Measurements from ENCODE around the gene SWI5. TPM values are rescaled to one million over a fixed set of nuclear protein-coding genes. Genes with fewer than 3 reads are reported as not detected.

The SWI5 gene
- total and polyA plus RNA-seq, 2 experiments from 2014 or later = 26.6 to 42.5 TPM

DNA sequence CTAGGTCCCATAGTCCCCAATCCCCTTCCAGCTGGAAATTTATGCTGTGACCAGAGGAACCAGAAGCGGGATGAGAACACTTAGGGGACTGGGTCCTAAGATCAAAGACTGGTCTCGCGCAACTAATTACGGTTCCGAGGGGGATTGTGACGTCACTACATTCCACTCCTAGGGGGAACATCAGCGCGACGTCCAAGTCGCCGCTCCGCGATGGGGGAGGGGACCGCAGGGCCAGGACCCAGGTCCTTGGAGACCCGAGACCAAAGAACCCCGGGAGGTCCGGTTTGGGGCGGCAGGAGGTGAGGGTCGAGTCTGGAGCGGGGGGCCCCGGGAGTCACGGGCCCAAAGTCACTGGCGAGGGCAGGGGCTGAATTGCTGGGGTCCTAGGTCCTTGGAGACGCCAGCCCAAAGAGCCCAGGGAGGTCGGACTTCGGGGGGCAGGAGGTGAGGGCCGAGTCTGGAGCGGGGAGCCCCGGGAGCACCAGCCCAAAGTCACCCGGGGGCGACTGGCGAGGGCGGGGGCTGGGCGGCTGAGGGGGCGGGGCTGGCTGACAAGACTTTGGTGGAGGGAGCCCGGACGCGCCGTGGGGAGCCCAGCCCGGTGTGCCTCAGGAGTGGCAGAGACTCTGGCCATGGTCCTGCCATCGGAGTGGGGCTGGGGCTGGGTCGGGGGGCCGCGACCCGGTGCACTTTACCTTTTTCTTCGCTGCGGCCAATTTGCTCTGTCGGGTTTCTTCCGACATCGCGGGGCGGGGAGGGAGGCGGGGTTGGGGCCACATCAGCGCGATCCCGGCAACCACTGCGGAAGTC lies 673 bp upstream of the SWI5 start, which contains the start of gene GOLGA2:
Gene GOLGA2, minus strand, starts transcription at position 810 of the 810 bp plus-strand sequence. Its CDS starts 31 bp downstream, at position 779.
- peaks cover 16% of the 10 kb centered on the region for H3K27me3 Mint-ChIP-seq (ENCODE audit: insufficient read depth, low read depth, poor library complexity)
- Histone ChIP-seq H3K4me1 (ENCODE audit: insufficient read depth) (peaks cover 8% of the 10 kb centered on the region; the same call in 1 of the 2 replicates), H3K4me2 (peak within 1 kb of the TSS; percentile 99), H4K20me1 (replicated peaks; ENCODE audit: insufficient read depth) (peaks cover 12% of the 10 kb centered on the region), H3K4me3 (peak within 1 kb of the TSS; percentile 97), H3K27ac (ENCODE audit: low read depth) (peak within 1 kb of the TSS; percentile 94), H3K79me2 (replicated peaks; ENCODE audit: insufficient read depth) (peaks cover 21% of the 10 kb centered on the region), H3F3A (replicated peaks; ENCODE audit: low read depth) (peaks cover 13% of the 10 kb centered on the region; the same call in 1 of the 2 replicates), H3K27me3 (ENCODE audit: insufficient read depth) (no peaks in the 10 kb centered on the region), H3K9me2 (ENCODE audit: insufficient read depth) (no peaks in the 10 kb centered on the region), H3K36me3 (ENCODE audit: insufficient read depth) (no peaks in the 10 kb centered on the region; the same call in 1 of the 2 replicates), H2AFZ (peak within 1 kb of the TSS; percentile 84)
- peaks cover 9% of the 10 kb centered on the region for H3K36me3 Mint-ChIP-seq (ENCODE audit: low read depth)
- peak within 1 kb of the TSS; percentile 95 for H3K27ac Mint-ChIP-seq
- peak; percentile 62 for ATAC-seq
- H3K4me1 Mint-ChIP-seq = peaks cover 13% of the 10 kb centered on the region
- DNase-seq (ENCODE audit: low spot score) = peak; percentile 73
- peak within 1 kb of the TSS; percentile 91 for H3K4me3 Mint-ChIP-seq
- no peak for TF ChIP-seq POLR2AphosphoS5 (IDR thresholded peaks at IDR 0.05; ENCODE audit: low read depth)
- TF ChIP-seq ZNF114 (CRISPR knock-in tag; IDR thresholded peaks at IDR 0.05) = no peak
- TF ChIP-seq, protein P1, sequence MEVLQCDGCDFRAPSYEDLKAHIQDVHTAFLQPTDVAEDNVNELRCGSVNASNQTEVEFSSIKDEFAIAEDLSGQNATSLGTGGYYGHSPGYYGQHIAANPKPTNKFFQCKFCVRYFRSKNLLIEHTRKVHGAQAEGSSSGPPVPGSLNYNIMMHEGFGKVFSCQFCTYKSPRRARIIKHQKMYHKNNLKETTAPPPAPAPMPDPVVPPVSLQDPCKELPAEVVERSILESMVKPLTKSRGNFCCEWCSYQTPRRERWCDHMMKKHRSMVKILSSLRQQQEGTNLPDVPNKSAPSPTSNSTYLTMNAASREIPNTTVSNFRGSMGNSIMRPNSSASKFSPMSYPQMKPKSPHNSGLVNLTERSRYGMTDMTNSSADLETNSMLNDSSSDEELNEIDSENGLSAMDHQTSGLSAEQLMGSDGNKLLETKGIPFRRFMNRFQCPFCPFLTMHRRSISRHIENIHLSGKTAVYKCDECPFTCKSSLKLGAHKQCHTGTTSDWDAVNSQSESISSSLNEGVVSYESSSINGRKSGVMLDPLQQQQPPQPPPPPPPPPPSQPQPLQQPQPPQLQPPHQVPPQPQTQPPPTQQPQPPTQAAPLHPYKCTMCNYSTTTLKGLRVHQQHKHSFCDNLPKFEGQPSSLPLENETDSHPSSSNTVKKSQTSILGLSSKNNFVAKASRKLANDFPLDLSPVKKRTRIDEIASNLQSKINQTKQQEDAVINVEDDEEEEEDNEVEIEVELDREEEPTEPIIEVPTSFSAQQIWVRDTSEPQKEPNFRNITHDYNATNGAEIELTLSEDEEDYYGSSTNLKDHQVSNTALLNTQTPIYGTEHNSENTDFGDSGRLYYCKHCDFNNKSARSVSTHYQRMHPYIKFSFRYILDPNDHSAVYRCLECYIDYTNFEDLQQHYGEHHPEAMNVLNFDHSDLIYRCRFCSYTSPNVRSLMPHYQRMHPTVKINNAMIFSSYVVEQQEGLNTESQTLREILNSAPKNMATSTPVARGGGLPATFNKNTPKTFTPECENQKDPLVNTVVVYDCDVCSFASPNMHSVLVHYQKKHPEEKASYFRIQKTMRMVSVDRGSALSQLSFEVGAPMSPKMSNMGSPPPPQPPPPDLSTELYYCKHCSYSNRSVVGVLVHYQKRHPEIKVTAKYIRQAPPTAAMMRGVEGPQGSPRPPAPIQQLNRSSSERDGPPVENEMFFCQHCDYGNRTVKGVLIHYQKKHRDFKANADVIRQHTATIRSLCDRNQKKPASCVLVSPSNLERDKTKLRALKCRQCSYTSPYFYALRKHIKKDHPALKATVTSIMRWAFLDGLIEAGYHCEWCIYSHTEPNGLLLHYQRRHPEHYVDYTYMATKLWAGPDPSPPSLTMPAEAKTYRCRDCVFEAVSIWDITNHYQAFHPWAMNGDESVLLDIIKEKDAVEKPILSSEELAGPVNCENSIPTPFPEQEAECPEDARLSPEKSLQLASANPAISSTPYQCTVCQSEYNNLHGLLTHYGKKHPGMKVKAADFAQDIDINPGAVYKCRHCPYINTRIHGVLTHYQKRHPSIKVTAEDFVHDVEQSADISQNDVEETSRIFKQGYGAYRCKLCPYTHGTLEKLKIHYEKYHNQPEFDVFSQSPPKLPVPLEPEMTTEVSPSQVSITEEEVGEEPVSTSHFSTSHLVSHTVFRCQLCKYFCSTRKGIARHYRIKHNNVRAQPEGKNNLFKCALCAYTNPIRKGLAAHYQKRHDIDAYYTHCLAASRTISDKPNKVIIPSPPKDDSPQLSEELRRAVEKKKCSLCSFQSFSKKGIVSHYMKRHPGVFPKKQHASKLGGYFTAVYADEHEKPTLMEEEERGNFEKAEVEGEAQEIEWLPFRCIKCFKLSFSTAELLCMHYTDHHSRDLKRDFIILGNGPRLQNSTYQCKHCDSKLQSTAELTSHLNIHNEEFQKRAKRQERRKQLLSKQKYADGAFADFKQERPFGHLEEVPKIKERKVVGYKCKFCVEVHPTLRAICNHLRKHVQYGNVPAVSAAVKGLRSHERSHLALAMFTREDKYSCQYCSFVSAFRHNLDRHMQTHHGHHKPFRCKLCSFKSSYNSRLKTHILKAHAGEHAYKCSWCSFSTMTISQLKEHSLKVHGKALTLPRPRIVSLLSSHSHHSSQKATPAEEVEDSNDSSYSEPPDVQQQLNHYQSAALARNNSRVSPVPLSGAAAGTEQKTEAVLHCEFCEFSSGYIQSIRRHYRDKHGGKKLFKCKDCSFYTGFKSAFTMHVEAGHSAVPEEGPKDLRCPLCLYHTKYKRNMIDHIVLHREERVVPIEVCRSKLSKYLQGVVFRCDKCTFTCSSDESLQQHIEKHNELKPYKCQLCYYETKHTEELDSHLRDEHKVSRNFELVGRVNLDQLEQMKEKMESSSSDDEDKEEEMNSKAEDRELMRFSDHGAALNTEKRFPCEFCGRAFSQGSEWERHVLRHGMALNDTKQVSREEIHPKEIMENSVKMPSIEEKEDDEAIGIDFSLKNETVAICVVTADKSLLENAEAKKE (CRISPR knock-in tag; IDR thresholded peaks at IDR 0.05) = no peak
- TF ChIP-seq CREB1 (CRISPR knock-in tag; IDR thresholded peaks at IDR 0.05; ENCODE audit: low read depth) = peak; percentile 96
- TF ChIP-seq STAT1 (IDR thresholded peaks at IDR 0.05; ENCODE audit: unreplicated experiment) = no peak
- TF ChIP-seq, protein P2, sequence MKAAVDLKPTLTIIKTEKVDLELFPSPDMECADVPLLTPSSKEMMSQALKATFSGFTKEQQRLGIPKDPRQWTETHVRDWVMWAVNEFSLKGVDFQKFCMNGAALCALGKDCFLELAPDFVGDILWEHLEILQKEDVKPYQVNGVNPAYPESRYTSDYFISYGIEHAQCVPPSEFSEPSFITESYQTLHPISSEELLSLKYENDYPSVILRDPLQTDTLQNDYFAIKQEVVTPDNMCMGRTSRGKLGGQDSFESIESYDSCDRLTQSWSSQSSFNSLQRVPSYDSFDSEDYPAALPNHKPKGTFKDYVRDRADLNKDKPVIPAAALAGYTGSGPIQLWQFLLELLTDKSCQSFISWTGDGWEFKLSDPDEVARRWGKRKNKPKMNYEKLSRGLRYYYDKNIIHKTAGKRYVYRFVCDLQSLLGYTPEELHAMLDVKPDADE (IDR thresholded peaks at IDR 0.05) = no peak
- no peaks in the 10 kb centered on the region; the same call in 2 of the 3 replicates for H3K9me3 Mint-ChIP-seq
